Activated CD4-positive, alpha-beta T cell treated with anti-CD3 and anti-CD28 coated beads for 24 hours (primary cell): ENCODE results near the gene UQCC5.

Experiments
- DNase-seq, 2 donors: peaks; one replicate each; pipeline ENCODE4 v3.0.0-alpha.2; 2020; ENCODE audit warnings: low read depth in 2 of 2

Gene UQCC5

GRCh38 chr3:52536369-52537164 is at the start of gene UQCC5:
TSS of gene UQCC5 (plus strand) at chr3:52536605. CDS start at chr3:52536756, 151 bp downstream.
- DNase-seq = peak; percentile 92 to 95

GRCh38 chr3:52487050-52487787 is 49.2 kb upstream of the UQCC5 start:
- DNase-seq = no peak

- DNase-seq = no peak
Measured at GRCh38 chr3:52487788-52488691, 48.4 kb upstream of the UQCC5 start.

GRCh38 chr3:52488746-52489145 is 47.7 kb upstream of the UQCC5 start:
- no peak for DNase-seq

GRCh38 chr3:52489453-52489852 is 47.0 kb upstream of the UQCC5 start:
- DNase-seq = no peak

- no peak for DNase-seq
Measured at GRCh38 chr3:52490035-52490938, 46.1 kb upstream of the UQCC5 start.

- no peak for DNase-seq
Measured at GRCh38 chr3:52490939-52491526, 45.4 kb upstream of the UQCC5 start.

- DNase-seq = no peak
Measured at GRCh38 chr3:52492059-52492458, 44.3 kb upstream of the UQCC5 start.

- no peak for DNase-seq
Measured at GRCh38 chr3:52493232-52494017, 43.0 kb upstream of the UQCC5 start.

- no peak for DNase-seq
Measured at GRCh38 chr3:52494445-52494844, 42.0 kb upstream of the UQCC5 start.

- DNase-seq = no peak
Measured at GRCh38 chr3:52494886-52495495, 41.4 kb upstream of the UQCC5 start, which contains the start of gene STAB1. TSS of gene STAB1 (plus strand) at chr3:52495338. CDS start at chr3:52495414, 76 bp downstream.

- DNase-seq = no peak
Measured at GRCh38 chr3:52495777-52496602, 40.4 kb upstream of the UQCC5 start.

GRCh38 chr3:52498137-52499054 is 38.0 kb upstream of the UQCC5 start:
- no peak for DNase-seq

GRCh38 chr3:52501046-52501445 is 35.4 kb upstream of the UQCC5 start:
- no peak for DNase-seq

- no peak for DNase-seq
Measured at GRCh38 chr3:52502001-52502400, 34.4 kb upstream of the UQCC5 start.

GRCh38 chr3:52502808-52503350 is 33.5 kb upstream of the UQCC5 start:
- no peak for DNase-seq
